ENCODE measurements around the gene NFIB.
A peak's percentile ranks its signal among the peaks of the same experiment; 100 is the strongest.

The NFIB gene

GRCh38 chr9:14250794-14251153 is 63.2 kb downstream of the NFIB start:
- TF ChIP-seq, protein P1, sequence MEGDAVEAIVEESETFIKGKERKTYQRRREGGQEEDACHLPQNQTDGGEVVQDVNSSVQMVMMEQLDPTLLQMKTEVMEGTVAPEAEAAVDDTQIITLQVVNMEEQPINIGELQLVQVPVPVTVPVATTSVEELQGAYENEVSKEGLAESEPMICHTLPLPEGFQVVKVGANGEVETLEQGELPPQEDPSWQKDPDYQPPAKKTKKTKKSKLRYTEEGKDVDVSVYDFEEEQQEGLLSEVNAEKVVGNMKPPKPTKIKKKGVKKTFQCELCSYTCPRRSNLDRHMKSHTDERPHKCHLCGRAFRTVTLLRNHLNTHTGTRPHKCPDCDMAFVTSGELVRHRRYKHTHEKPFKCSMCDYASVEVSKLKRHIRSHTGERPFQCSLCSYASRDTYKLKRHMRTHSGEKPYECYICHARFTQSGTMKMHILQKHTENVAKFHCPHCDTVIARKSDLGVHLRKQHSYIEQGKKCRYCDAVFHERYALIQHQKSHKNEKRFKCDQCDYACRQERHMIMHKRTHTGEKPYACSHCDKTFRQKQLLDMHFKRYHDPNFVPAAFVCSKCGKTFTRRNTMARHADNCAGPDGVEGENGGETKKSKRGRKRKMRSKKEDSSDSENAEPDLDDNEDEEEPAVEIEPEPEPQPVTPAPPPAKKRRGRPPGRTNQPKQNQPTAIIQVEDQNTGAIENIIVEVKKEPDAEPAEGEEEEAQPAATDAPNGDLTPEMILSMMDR (IDR thresholded peaks at IDR 0.05; ENCODE audit: poor library complexity, severe bottlenecking), result no peak
- H3K27me3 ChIP-seq (ENCODE audit: insufficient read depth, poor library complexity, severe bottlenecking), result no peaks in the 10 kb centered on the region
- H3K27ac ChIP-seq (ENCODE audit: poor library complexity, severe bottlenecking), result peak overlapping the region; percentile 81
- DNase-seq (ENCODE audit: low spot score) (no peak), ATAC-seq (ENCODE audit: low read depth) (peak; percentile 36)
- peaks cover 16% of the 10 kb centered on the region for H3K36me3 ChIP-seq (ENCODE audit: low read depth)
- H3K4me3 ChIP-seq (ENCODE audit: severe bottlenecking), result no peak overlapping the region
- no peaks in the 10 kb centered on the region for H3K9me3 ChIP-seq (ENCODE audit: severe bottlenecking)
- H3K4me1 ChIP-seq (ENCODE audit: insufficient read depth, poor library complexity, severe bottlenecking), result peaks cover 49% of the 10 kb centered on the region

DNA sequence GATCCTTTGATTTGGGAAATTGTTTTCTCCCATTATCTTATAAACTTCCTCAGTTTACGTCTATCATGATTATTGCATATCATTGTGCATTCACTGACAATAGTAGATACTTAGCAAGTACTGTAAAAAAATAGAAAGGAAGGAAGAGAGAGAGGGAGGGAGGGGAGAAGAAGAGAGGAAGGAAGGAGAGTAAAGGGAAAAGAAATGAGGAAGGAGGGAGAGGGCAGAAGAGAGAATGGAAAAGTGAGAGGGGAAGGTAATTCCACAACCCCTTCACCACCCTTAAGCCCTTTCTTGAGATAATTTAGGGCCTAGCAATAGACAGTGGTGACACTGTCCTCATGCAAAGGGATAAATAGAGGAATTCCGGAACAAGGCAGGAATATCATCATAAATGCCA is 64.4 kb downstream of the NFIB start:
- TF ChIP-seq, protein P1 (IDR thresholded peaks at IDR 0.05; ENCODE audit: poor library complexity, severe bottlenecking), result no peak
- DNase-seq (ENCODE audit: low spot score) (no peak), ATAC-seq (ENCODE audit: low read depth) (no peak)
- no peak overlapping the region for H3K4me3 ChIP-seq (ENCODE audit: severe bottlenecking)
- peaks cover 50% of the 10 kb centered on the region for H3K4me1 ChIP-seq (ENCODE audit: insufficient read depth, poor library complexity, severe bottlenecking)
- peak overlapping the region; percentile 81 for H3K27ac ChIP-seq (ENCODE audit: poor library complexity, severe bottlenecking)
- H3K27me3 ChIP-seq (ENCODE audit: insufficient read depth, poor library complexity, severe bottlenecking), result no peaks in the 10 kb centered on the region
- peaks cover 16% of the 10 kb centered on the region; the same call in 1 of the 2 replicates for H3K36me3 ChIP-seq (ENCODE audit: low read depth)
- H3K9me3 ChIP-seq (ENCODE audit: severe bottlenecking), result no peaks in the 10 kb centered on the region

- Histone ChIP-seq H3K9me3 (ENCODE audit: severe bottlenecking) (no peaks in the 10 kb centered on the region), H3K36me3 (ENCODE audit: low read depth) (peaks cover 16% of the 10 kb centered on the region; the same call in 1 of the 2 replicates), H3K27ac (ENCODE audit: poor library complexity, severe bottlenecking) (no peak overlapping the region), H3K27me3 (ENCODE audit: insufficient read depth, poor library complexity, severe bottlenecking) (no peaks in the 10 kb centered on the region), H3K4me1 (ENCODE audit: insufficient read depth, poor library complexity, severe bottlenecking) (peaks cover 52% of the 10 kb centered on the region), H3K4me3 (ENCODE audit: severe bottlenecking) (no peak overlapping the region)
- TF ChIP-seq, protein P1 (IDR thresholded peaks at IDR 0.05; ENCODE audit: poor library complexity, severe bottlenecking), result no peak
- DNase-seq (ENCODE audit: low spot score), result no peak
- ATAC-seq (ENCODE audit: low read depth), result no peak
Measured at GRCh38 chr9:14248149-14248548, 65.8 kb downstream of the NFIB start.

- H3K27ac ChIP-seq (ENCODE audit: poor library complexity, severe bottlenecking), result no peak overlapping the region
- ATAC-seq (ENCODE audit: low read depth), result no peak
Measured at GRCh38 chr9:14247577-14247976, 66.4 kb downstream of the NFIB start.

GRCh38 chr9:14246951-14247350 is 67.0 kb downstream of the NFIB start:
- H3K4me1 ChIP-seq (ENCODE audit: insufficient read depth, poor library complexity, severe bottlenecking), result peaks cover 48% of the 10 kb centered on the region
- 0 out of 2 replicates have a peak, but pooled peaks cover 12% of the 10 kb centered on the region for H3K36me3 ChIP-seq (ENCODE audit: low read depth)
- H3K9me3 ChIP-seq (ENCODE audit: severe bottlenecking), result no peaks in the 10 kb centered on the region
- ATAC-seq (ENCODE audit: low read depth) (no peak), DNase-seq (ENCODE audit: low spot score) (no peak)
- TF ChIP-seq, protein P1 (IDR thresholded peaks at IDR 0.05; ENCODE audit: poor library complexity, severe bottlenecking), result no peak
- H3K27me3 ChIP-seq (ENCODE audit: insufficient read depth, poor library complexity, severe bottlenecking), result no peaks in the 10 kb centered on the region
- H3K27ac ChIP-seq (ENCODE audit: poor library complexity, severe bottlenecking), result no peak overlapping the region
- H3K4me3 ChIP-seq (ENCODE audit: severe bottlenecking), result no peak overlapping the region

More at GRCh38 chr9:14247577-14247976, 66.4 kb downstream of the NFIB start:
- Histone ChIP-seq H3K27me3 (ENCODE audit: insufficient read depth, poor library complexity, severe bottlenecking) (no peaks in the 10 kb centered on the region), H3K36me3 (ENCODE audit: low read depth) (peaks cover 16% of the 10 kb centered on the region; the same call in 1 of the 2 replicates), H3K4me1 (ENCODE audit: insufficient read depth, poor library complexity, severe bottlenecking) (peaks cover 51% of the 10 kb centered on the region), H3K9me3 (ENCODE audit: severe bottlenecking) (no peaks in the 10 kb centered on the region), H3K4me3 (ENCODE audit: severe bottlenecking) (no peak overlapping the region)
- TF ChIP-seq, protein P1 (IDR thresholded peaks at IDR 0.05; ENCODE audit: poor library complexity, severe bottlenecking), result no peak
- DNase-seq (ENCODE audit: low spot score), result no peak

All from RWPE2 (cell line).